Ramos (cell line): ENCODE results near the gene APOC3.

Experiments used
- in situ Hi-C: fragments of 300-500 bp; cut with MboI; formaldehyde crosslinking; loops from one replicate; pipeline ENCODE4 v1.14.3; 2022; ENCODE audit warnings: low sequenced_read_pairs; ENCODE audit not compliant: unreplicated experiment

APOC3 gene

GRCh38 chr11:116868066-116868465 is 38.4 kb downstream of the APOC3 start:
- in situ Hi-C loops = no loop called here

- in situ Hi-C loops = loop anchor here (10.0 kb wide), 1 partner anchor 235 kb away; no protein-coding TSS in a partner anchor
These were observed 39.9 kb downstream of the APOC3 start for GRCh38 chr11:116869610-116870009.

GRCh38 chr11:116870054-116870453 is 40.3 kb downstream of the APOC3 start:
- in situ Hi-C loops = loop anchor here (10.0 kb wide), 1 partner anchor 235 kb away; no protein-coding TSS in a partner anchor

- in situ Hi-C loops = loop anchor here (10.0 kb wide), 1 partner anchor 234 kb away; no protein-coding TSS in a partner anchor
These were observed 41.5 kb downstream of the APOC3 start for GRCh38 chr11:116871248-116871647.

- in situ Hi-C loops = loop anchor here (10.0 kb wide), 1 partner anchor 231 kb away; no protein-coding TSS in a partner anchor
These were observed 43.7 kb downstream of the APOC3 start for GRCh38 chr11:116873381-116873780.

- in situ Hi-C loops = loop anchor here (10.0 kb wide), 1 partner anchor 231 kb away; no protein-coding TSS in a partner anchor
These were observed 44.5 kb downstream of the APOC3 start for GRCh38 chr11:116874251-116874650.

GRCh38 chr11:116875194-116875593 is 45.5 kb downstream of the APOC3 start:
- in situ Hi-C loops = loop anchor here (10.0 kb wide), 1 partner anchor 230 kb away; no protein-coding TSS in a partner anchor

GRCh38 chr11:116876656-116877055 is 46.9 kb downstream of the APOC3 start:
- in situ Hi-C loops = loop anchor here (10.0 kb wide), 1 partner anchor 228 kb away; no protein-coding TSS in a partner anchor

GRCh38 chr11:116879800-116880625 is 50.3 kb downstream of the APOC3 start:
- in situ Hi-C loops = loop anchor here (10.0 kb wide), 1 partner anchor 225 kb away; no protein-coding TSS in a partner anchor

GRCh38 chr11:116881143-116881542 is 51.4 kb downstream of the APOC3 start:
- in situ Hi-C loops = no loop called here

- in situ Hi-C loops = no loop called here
These were observed 52.7 kb downstream of the APOC3 start for GRCh38 chr11:116882386-116882785.
